Kasumi-1 (cell line): Measurements from ENCODE around the gene KCNK4.

ENCODE experiments used
- DNase-seq, 2 experiments: peaks; one replicate each; lab custom pipeline; 2025; lab: John Stamatoyannopoulos, UW

The KCNK4 gene

GRCh38 chr11:64347193-64347867, 56.2 kb downstream of the KCNK4 start:
- DNase-seq: no peak

DNA sequence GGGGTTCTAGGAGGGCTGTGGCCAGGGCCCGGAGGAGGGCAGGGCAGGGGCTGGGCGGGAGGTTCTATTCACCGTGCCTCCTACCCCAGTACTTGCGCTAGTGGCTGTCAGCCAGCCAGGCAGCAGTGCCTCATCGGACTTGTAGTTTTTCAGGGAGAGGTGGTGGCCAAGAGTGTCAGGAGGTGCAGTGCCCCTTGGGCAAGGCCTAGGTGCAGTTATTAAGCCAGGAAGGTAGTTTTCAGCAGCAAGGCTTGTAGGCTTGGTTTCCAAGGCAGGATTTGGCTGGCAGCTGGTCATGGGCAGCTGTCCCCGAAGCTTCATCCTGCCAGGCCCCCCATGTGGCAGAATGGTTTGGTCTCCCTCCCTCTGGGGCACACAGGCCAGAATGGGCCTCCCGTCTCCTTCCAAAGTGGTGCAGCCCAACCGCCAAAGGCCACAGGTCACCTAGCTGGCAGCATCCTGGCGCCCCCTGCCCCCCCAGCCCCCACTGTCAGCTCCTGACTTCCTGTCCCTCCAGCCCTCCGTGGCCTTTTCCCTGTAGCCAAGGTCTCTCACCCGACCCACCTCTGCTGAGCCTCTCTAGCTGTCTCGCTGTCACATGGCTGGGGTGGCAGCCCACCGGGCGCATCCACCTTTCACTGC, 57.4 kb downstream of the KCNK4 start:
- no peak for DNase-seq

GRCh38 chr11:64349025-64349387, 57.9 kb downstream of the KCNK4 start:
- no peak for DNase-seq

GRCh38 chr11:64349404-64349803, 58.3 kb downstream of the KCNK4 start:
- DNase-seq: no peak
